Endodermal cell (in vitro differentiated cells): ENCODE results near the gene MAPT. TPM values are rescaled to one million over a fixed set of nuclear protein-coding genes. Genes with fewer than 3 reads are reported as not detected.
"Not testable (repeated sequence)": the region's sequence is repeated elsewhere in the genome, so short reads cannot be mapped to it uniquely, and the experiment has no call there.

Experiments used
- DNase-seq: peaks from one replicate; pipeline ENCODE4 v3.0.0-alpha.2; 2017
- H3K27ac ChIP-seq: 2 replicates; pipeline ENCODE4 v1.5.1; 2013; ENCODE audit warnings: mild to moderate bottlenecking, low read depth, low read length, moderate library complexity
- H3K27me3 ChIP-seq: 2 replicates; pipeline ENCODE4 v1.6.1; 2013; ENCODE audit warnings: mild to moderate bottlenecking, low read length, moderate library complexity; ENCODE audit not compliant: insufficient read depth, control insufficient read depth, poor library complexity, severe bottlenecking
- H3K36me3 ChIP-seq: 2 replicates; pipeline ENCODE4 v1.7.0; 2013; ENCODE audit warnings: mild to moderate bottlenecking, low read length, moderate library complexity; ENCODE audit not compliant: control insufficient read depth, insufficient read depth
- H3K4me1 ChIP-seq: one replicate; pipeline ENCODE4 v1.7.0; 2013; ENCODE audit warnings: low read length; ENCODE audit not compliant: control insufficient read depth, insufficient read depth
- H3K4me3 ChIP-seq: 2 replicates; pipeline ENCODE4 v1.5.1; 2013; ENCODE audit warnings: mild to moderate bottlenecking, low read length, moderate library complexity
- H3K9ac ChIP-seq: 2 replicates; pipeline ENCODE4 v1.6.1; 2013; ENCODE audit warnings: mild to moderate bottlenecking, low read length, moderate library complexity; ENCODE audit not compliant: poor library complexity, severe bottlenecking; ENCODE audit errors: extremely low read depth
- H3K9me3 ChIP-seq: 2 replicates; pipeline ENCODE4 v1.6.1; 2013; ENCODE audit warnings: mild to moderate bottlenecking, low read length, moderate library complexity; ENCODE audit not compliant: control insufficient read depth
- H3K27ac Mint-ChIP-seq: 2 replicates; pipeline ENCODE4 v1.8.0; 2020; ENCODE audit warnings: mixed read lengths
- H3K27me3 Mint-ChIP-seq: 2 replicates; pipeline ENCODE4 v1.8.0; 2021; ENCODE audit warnings: mild to moderate bottlenecking, mixed read lengths; ENCODE audit not compliant: insufficient read depth
- H3K36me3 Mint-ChIP-seq: 2 replicates; pipeline ENCODE4 v1.8.0; 2020; ENCODE audit warnings: low read depth, mixed read lengths
- H3K4me1 Mint-ChIP-seq: 2 replicates; pipeline ENCODE4 v1.8.0; 2020; ENCODE audit warnings: mixed read lengths
- H3K4me3 Mint-ChIP-seq: 2 replicates; pipeline ENCODE4 v1.8.0; 2020; ENCODE audit warnings: mild to moderate bottlenecking, moderate library complexity, mixed read lengths
- H3K9me3 Mint-ChIP-seq: 2 replicates; pipeline ENCODE4 v1.8.0; 2020; ENCODE audit warnings: mild to moderate bottlenecking, mixed read lengths
- WGBS, 2 experiments: methylation state at CpG; one replicate each; pipeline versions ENCODE4 v1.1.5 to v1.1.7; 2013; ENCODE audit warnings: missing lambda C conversion rate in 2 of 2, mixed read lengths in 1 of 2; ENCODE audit not compliant: insufficient coverage in 1 of 2, insufficient read length in 1 of 2; 5-methylcytosine and 5-hydroxymethylcytosine counted together
- total RNA-seq, 2 donors: library from RNA; stranded (reverse); fragmentation: NEBNext Ultra II Directional in 1 of 2; extraction: Animal tissue kit (Norgen Biotek cat#: 25700) in 1 of 2; gene quantifications; 2 replicates in 1 of 2; 3 replicates in 1 of 2; pipeline ENCODE4 v1.2.1, GENCODE V29; 2021
- TF ChIP-seq, protein P1 (sequence below): fragments of 200-600 bp; sonication (generic); conservative IDR thresholded peaks from 2 replicates; pipeline ENCODE4 v1.5.0; 2021; ENCODE audit warnings: antibody characterized with exemption, mild to moderate bottlenecking

The MAPT gene
- total RNA-seq, 2 donors from 2014 or later = 0.69 to 0.73 TPM

DNA sequence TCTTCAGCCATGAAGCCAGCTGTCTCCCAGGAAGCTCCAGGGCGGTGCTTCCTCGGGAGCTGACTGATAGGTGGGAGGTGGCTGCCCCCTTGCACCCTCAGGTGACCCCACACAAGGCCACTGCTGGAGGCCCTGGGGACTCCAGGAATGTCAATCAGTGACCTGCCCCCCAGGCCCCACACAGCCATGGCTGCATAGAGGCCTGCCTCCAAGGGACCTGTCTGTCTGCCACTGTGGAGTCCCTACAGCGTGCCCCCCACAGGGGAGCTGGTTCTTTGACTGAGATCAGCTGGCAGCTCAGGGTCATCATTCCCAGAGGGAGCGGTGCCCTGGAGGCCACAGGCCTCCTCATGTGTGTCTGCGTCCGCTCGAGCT, 118.8 kb downstream of the MAPT start:
- Histone ChIP-seq H3K4me3 (no peak overlapping the region), H3K27ac (no peak overlapping the region), H3K36me3 (no peaks in the 10 kb centered on the region), H3K9ac (no peak overlapping the region), H3K4me1 (no peaks in the 10 kb centered on the region), H3K9me3 (no peaks in the 10 kb centered on the region), H3K27me3 (no peaks in the 10 kb centered on the region)
- H3K27me3 Mint-ChIP-seq = no peaks in the 10 kb centered on the region
- TF ChIP-seq, protein P1, sequence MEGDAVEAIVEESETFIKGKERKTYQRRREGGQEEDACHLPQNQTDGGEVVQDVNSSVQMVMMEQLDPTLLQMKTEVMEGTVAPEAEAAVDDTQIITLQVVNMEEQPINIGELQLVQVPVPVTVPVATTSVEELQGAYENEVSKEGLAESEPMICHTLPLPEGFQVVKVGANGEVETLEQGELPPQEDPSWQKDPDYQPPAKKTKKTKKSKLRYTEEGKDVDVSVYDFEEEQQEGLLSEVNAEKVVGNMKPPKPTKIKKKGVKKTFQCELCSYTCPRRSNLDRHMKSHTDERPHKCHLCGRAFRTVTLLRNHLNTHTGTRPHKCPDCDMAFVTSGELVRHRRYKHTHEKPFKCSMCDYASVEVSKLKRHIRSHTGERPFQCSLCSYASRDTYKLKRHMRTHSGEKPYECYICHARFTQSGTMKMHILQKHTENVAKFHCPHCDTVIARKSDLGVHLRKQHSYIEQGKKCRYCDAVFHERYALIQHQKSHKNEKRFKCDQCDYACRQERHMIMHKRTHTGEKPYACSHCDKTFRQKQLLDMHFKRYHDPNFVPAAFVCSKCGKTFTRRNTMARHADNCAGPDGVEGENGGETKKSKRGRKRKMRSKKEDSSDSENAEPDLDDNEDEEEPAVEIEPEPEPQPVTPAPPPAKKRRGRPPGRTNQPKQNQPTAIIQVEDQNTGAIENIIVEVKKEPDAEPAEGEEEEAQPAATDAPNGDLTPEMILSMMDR = no peak
- H3K9me3 Mint-ChIP-seq = no peaks in the 10 kb centered on the region
- H3K4me1 Mint-ChIP-seq = no peaks in the 10 kb centered on the region
- no peaks in the 10 kb centered on the region for H3K36me3 Mint-ChIP-seq
- no peak overlapping the region for H3K4me3 Mint-ChIP-seq
- no peak overlapping the region for H3K27ac Mint-ChIP-seq
- 89 to 93% methylated on average over 3 to 7 of the region's 7 CpGs for WGBS, 2 experiments
- DNase-seq = peak; percentile 59

DNA sequence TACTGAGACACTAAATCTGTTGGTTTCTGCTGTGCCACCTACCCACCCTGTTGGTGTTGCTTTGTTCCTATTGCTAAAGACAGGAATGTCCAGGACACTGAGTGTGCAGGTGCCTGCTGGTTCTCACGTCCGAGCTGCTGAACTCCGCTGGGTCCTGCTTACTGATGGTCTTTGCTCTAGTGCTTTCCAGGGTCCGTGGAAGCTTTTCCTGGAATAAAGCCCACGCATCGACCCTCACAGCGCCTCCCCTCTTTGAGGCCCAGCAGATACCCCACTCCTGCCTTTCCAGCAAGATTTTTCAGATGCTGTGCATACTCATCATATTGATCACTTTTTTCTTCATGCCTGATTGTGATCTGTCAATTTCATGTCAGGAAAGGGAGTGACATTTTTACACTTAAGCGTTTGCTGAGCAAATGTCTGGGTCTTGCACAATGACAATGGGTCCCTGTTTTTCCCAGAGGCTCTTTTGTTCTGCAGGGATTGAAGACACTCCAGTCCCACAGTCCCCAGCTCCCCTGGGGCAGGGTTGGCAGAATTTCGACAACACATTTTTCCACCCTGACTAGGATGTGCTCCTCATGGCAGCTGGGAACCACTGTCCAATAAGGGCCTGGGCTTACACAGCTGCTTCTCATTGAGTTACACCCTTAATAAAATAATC, 119.3 kb downstream of the MAPT start:
- 79 to 93% methylated on average over 9 of the region's 9 CpGs for WGBS, 2 experiments
- no peaks in the 10 kb centered on the region for H3K36me3 Mint-ChIP-seq
- no peaks in the 10 kb centered on the region for H3K9me3 Mint-ChIP-seq
- no peaks in the 10 kb centered on the region for H3K4me1 ChIP-seq
- no peak overlapping the region for H3K4me3 Mint-ChIP-seq
- no peak overlapping the region for H3K9ac ChIP-seq
- no peak for DNase-seq
- H3K4me1 Mint-ChIP-seq = no peaks in the 10 kb centered on the region
- H3K27ac ChIP-seq = peak overlapping the region; percentile 38
- H3K4me3 ChIP-seq = no peak overlapping the region
- no peak overlapping the region for H3K27ac Mint-ChIP-seq
- no peaks in the 10 kb centered on the region for H3K36me3 ChIP-seq
- no peaks in the 10 kb centered on the region for H3K27me3 Mint-ChIP-seq
- TF ChIP-seq, protein P1 = no peak
- no peaks in the 10 kb centered on the region for H3K27me3 ChIP-seq
- no peaks in the 10 kb centered on the region for H3K9me3 ChIP-seq

DNA sequence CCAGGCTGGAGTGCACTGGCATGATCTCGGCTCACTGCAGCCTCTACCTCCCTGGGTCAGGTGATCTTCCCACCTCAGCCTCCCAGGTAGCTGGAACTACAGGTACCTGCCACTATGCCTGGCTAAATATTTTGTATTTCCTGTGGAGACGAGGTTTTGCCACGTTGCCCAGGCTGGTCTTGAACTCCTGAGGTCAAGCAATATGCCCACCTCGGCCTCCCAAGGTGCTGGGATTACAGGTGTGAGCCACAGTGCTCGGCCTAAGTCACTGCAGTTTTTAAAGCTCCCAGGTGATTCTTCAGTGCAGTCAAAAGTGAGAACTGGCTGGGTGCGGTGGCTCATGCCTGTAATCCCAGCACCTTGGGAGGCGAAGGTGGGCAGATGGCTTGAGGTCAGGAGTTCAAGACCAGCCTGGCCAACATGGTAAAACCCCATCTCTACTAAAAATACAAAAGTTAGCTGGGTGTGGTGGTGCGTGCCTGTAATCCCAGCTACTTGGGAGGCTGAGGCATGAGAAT, 125.1 kb downstream of the MAPT start:
- WGBS, 2 experiments = 94 to 96% methylated on average over 7 to 8 of the region's 8 CpGs
- H3K27ac Mint-ChIP-seq, H3K36me3 ChIP-seq, H3K4me1 ChIP-seq, H3K27me3 ChIP-seq, H3K9me3 Mint-ChIP-seq, H3K27ac ChIP-seq, H3K4me3 Mint-ChIP-seq, H3K27me3 Mint-ChIP-seq, H3K9me3 ChIP-seq, DNase-seq, H3K4me1 Mint-ChIP-seq, H3K9ac ChIP-seq, H3K4me3 ChIP-seq: not testable (repeated sequence)
- peaks cover 17% of the 10 kb centered on the region for H3K36me3 Mint-ChIP-seq
